Activated naive CD4-positive, alpha-beta T cell treated with anti-CD3 and anti-CD28 coated beads, Interleukin-2, amount 10 ng/mL, durations not matched to agents 7 days and 5 days (primary cell): ENCODE measurements around the gene SLC25A30.
"Not testable (repeated sequence)": the region's sequence is repeated elsewhere in the genome, so short reads cannot be mapped to it uniquely, and the experiment has no call there.

ENCODE experiments used
- CTCF ChIA-PET: fragments of 350-600 bp; sonication (Branson Sonifier 250); formaldehyde crosslinking; loops from one replicate; lab custom pipeline; 2021; ENCODE audit warnings: antibody characterized with exemption; lab: Charles Lee
- DNase-seq: peaks from one replicate; pipeline ENCODE4 v3.0.0-alpha.2; 2020
- H3K27ac Mint-ChIP-seq: one replicate; pipeline ENCODE4 v1.8.0; 2021; ENCODE audit warnings: mild to moderate bottlenecking, moderate library complexity, mixed read lengths
- H3K27me3 Mint-ChIP-seq: one replicate; pipeline ENCODE4 v1.8.0; 2021; ENCODE audit warnings: mild to moderate bottlenecking, mixed read lengths
- H3K36me3 Mint-ChIP-seq: one replicate; pipeline ENCODE4 v1.8.0; 2021; ENCODE audit warnings: mixed read lengths
- H3K4me1 Mint-ChIP-seq: one replicate; pipeline ENCODE4 v1.8.0; 2021; ENCODE audit warnings: mixed read lengths
- H3K4me3 Mint-ChIP-seq: one replicate; pipeline ENCODE4 v1.8.0; 2021; ENCODE audit warnings: mild to moderate bottlenecking, moderate library complexity, mixed read lengths
- H3K9me3 Mint-ChIP-seq: one replicate; pipeline ENCODE4 v1.8.0; 2021; ENCODE audit warnings: mixed read lengths

The SLC25A30 gene

GRCh38 chr13:45392811-45393210 is 25.4 kb downstream of the SLC25A30 start:
- Mint-ChIP-seq H3K36me3 (peaks cover 37% of the 10 kb centered on the region), H3K9me3 (peaks cover 2% of the 10 kb centered on the region), H3K27ac (no peak overlapping the region), H3K4me1 (peaks cover 35% of the 10 kb centered on the region), H3K27me3 (no peaks in the 10 kb centered on the region), H3K4me3 (no peak overlapping the region)
- CTCF ChIA-PET: interaction anchor here (0.8 to 5.5 kb wide), 3 partner anchors 22 to 26 kb away, joined by 5 to 70 read pairs (median 5); partner anchors contain the start of gene SLC25A30
- DNase-seq: no peak

- H3K27me3 Mint-ChIP-seq: no peaks in the 10 kb centered on the region
- no peak for DNase-seq
- peaks cover 32% of the 10 kb centered on the region for H3K4me1 Mint-ChIP-seq
- no peaks in the 10 kb centered on the region for H3K9me3 Mint-ChIP-seq
- peaks cover 35% of the 10 kb centered on the region for H3K36me3 Mint-ChIP-seq
- no peak overlapping the region for H3K27ac Mint-ChIP-seq
- CTCF ChIA-PET: interaction anchor here (5.5 kb wide), 1 partner anchor 21 kb away, joined by 70 read pairs; no protein-coding TSS in a partner anchor
- no peak overlapping the region for H3K4me3 Mint-ChIP-seq
These were observed 26.2 kb downstream of the SLC25A30 start for GRCh38 chr13:45391926-45392325.

GRCh38 chr13:45391128-45391527 is 27.0 kb downstream of the SLC25A30 start:
- H3K4me3 Mint-ChIP-seq, H3K27me3 Mint-ChIP-seq, H3K9me3 Mint-ChIP-seq, H3K27ac Mint-ChIP-seq, DNase-seq, CTCF ChIA-PET: not testable (repeated sequence)
- Mint-ChIP-seq H3K4me1 (peaks cover 25% of the 10 kb centered on the region), H3K36me3 (peaks cover 32% of the 10 kb centered on the region)

DNA sequence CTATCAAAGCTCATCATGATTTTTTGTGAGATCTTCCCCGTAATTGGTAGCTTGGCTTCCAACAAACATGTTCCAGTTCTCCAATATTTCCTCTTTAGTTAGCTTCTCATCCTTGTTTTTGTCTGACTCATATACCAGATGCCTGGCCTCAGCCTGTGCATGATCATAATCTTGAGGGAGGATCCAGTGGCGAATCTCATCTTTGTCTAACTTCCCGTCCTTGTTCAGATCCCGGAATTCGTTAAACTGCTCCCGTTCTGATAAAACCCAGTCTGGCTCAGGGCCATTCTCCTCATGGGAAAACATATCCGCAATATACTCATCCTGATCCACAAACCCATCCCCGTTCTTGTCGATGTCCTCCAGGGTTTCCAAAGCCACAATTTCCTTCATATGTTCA is 27.8 kb downstream of the SLC25A30 start:
- CTCF ChIA-PET: interaction anchor here (0.6 to 4.5 kb wide), 3 partner anchors 17 to 71 kb away, joined by 3 to 18 read pairs (median 3); no protein-coding TSS in a partner anchor
- Mint-ChIP-seq H3K4me1 (peaks cover 17% of the 10 kb centered on the region), H3K36me3 (peaks cover 25% of the 10 kb centered on the region)
- H3K27me3 Mint-ChIP-seq, H3K27ac Mint-ChIP-seq, DNase-seq, H3K9me3 Mint-ChIP-seq, H3K4me3 Mint-ChIP-seq: not testable (repeated sequence)

GRCh38 chr13:45388664-45389063 is 29.5 kb downstream of the SLC25A30 start:
- H3K36me3 Mint-ChIP-seq: peaks cover 22% of the 10 kb centered on the region
- CTCF ChIA-PET: interaction anchor here (4.5 kb wide), 1 partner anchor 18 kb away, joined by 18 read pairs; no protein-coding TSS in a partner anchor
- H3K4me1 Mint-ChIP-seq: peaks cover 4% of the 10 kb centered on the region
- H3K9me3 Mint-ChIP-seq: no peaks in the 10 kb centered on the region
- no peak for DNase-seq
- no peak overlapping the region for H3K27ac Mint-ChIP-seq
- no peak overlapping the region for H3K4me3 Mint-ChIP-seq
- H3K27me3 Mint-ChIP-seq: no peaks in the 10 kb centered on the region

- H3K9me3 Mint-ChIP-seq, H3K27ac Mint-ChIP-seq, H3K4me1 Mint-ChIP-seq, H3K27me3 Mint-ChIP-seq, DNase-seq, H3K4me3 Mint-ChIP-seq: not testable (repeated sequence)
- peaks cover 21% of the 10 kb centered on the region for H3K36me3 Mint-ChIP-seq
- CTCF ChIA-PET: interaction anchor here (1.1 to 4.5 kb wide), 2 partner anchors 9 to 16 kb away, joined by 4 to 18 read pairs; no protein-coding TSS in a partner anchor
These were observed 31.1 kb downstream of the SLC25A30 start for GRCh38 chr13:45386892-45387575.

- Mint-ChIP-seq H3K9me3 (no peaks in the 10 kb centered on the region), H3K4me1 (peaks cover 4% of the 10 kb centered on the region), H3K36me3 (peaks cover 18% of the 10 kb centered on the region), H3K27me3 (no peaks in the 10 kb centered on the region), H3K4me3 (no peak overlapping the region), H3K27ac (no peak overlapping the region)
- no peak for DNase-seq
- CTCF ChIA-PET: interaction anchor here (1.4 to 4.5 kb wide), 2 partner anchors 9 to 15 kb away, joined by 3 to 18 read pairs; no protein-coding TSS in a partner anchor
These were observed 32.1 kb downstream of the SLC25A30 start for GRCh38 chr13:45385907-45386553.

DNA sequence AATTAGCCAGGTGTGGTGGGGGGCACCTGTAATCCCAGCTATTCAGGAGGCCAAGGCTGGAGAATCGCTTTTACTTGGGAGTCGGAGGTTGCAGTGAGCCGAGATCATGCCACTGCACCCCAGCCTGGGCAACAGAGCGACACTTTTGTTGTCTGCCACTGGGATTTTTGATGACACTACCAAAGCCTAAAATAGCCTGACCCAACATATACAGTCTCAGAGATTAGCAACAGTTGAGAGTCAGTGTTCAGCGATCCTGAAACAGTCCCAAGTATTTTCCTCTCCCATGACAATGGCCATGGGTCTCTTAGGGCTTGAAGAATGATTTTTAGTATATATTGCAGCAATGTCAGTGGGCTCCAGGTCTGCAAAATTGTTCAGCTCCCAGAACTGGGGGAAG is 32.9 kb downstream of the SLC25A30 start:
- Mint-ChIP-seq H3K4me3 (no peak overlapping the region), H3K27me3 (no peaks in the 10 kb centered on the region), H3K9me3 (no peaks in the 10 kb centered on the region), H3K27ac (no peak overlapping the region), H3K4me1 (peaks cover 4% of the 10 kb centered on the region), H3K36me3 (peaks cover 15% of the 10 kb centered on the region)
- DNase-seq: no peak
- CTCF ChIA-PET: interaction anchor here (0.6 to 1.4 kb wide), 3 partner anchors 10 to 14 kb away, joined by 3 read pairs; no protein-coding TSS in a partner anchor

DNA sequence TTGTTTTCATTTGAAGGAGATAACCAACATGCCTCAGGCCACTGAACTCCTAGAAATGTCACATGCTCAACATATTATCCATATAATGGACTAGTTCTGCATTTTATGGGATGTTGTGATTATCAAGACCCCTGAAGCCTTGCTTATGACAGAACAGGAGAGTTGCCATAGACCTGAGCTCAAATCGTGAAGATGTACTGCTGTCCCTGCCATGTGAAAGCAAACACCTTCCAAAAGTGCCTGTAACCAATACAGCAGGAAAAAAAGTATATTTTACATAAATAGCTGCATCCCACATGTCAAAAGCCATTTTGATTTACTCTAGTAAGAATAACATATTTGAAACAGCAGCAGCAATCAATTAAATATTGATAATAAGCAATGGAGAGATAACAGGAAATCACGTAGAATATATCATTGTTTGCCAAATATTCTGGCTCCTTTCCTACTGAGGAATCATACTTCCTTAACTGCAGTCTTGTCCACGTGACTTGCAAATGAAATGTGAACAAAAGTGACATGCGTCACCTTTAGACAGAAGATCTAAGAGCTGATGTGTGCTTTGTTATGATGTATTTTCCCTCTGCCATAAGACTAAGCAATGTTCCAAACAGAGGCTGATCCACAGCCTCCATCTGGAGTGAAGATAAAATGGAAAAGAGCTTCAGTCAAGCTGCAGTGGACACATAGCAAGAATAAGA is 33.5 kb downstream of the SLC25A30 start:
- Mint-ChIP-seq H3K36me3 (peaks cover 13% of the 10 kb centered on the region), H3K4me1 (peaks cover 4% of the 10 kb centered on the region), H3K27me3 (no peaks in the 10 kb centered on the region), H3K9me3 (no peaks in the 10 kb centered on the region), H3K27ac (no peak overlapping the region), H3K4me3 (no peak overlapping the region)
- DNase-seq: no peak
- CTCF ChIA-PET: interaction anchor here (0.6 to 1.4 kb wide), 3 partner anchors 11 to 15 kb away, joined by 3 read pairs; no protein-coding TSS in a partner anchor

GRCh38 chr13:45382739-45383138 is 35.4 kb downstream of the SLC25A30 start:
- H3K4me1 Mint-ChIP-seq, H3K9me3 Mint-ChIP-seq, H3K27ac Mint-ChIP-seq, CTCF ChIA-PET, DNase-seq, H3K27me3 Mint-ChIP-seq, H3K4me3 Mint-ChIP-seq: not testable (repeated sequence)
- peaks cover 13% of the 10 kb centered on the region for H3K36me3 Mint-ChIP-seq

- H3K27me3 Mint-ChIP-seq: no peaks in the 10 kb centered on the region
- peaks cover 8% of the 10 kb centered on the region for H3K36me3 Mint-ChIP-seq
- no peaks in the 10 kb centered on the region for H3K9me3 Mint-ChIP-seq
- H3K4me3 Mint-ChIP-seq: no peak overlapping the region
- CTCF ChIA-PET: no interaction called here
- no peak for DNase-seq
- no peaks in the 10 kb centered on the region for H3K4me1 Mint-ChIP-seq
- H3K27ac Mint-ChIP-seq: no peak overlapping the region
These were observed 37.0 kb downstream of the SLC25A30 start for GRCh38 chr13:45381196-45381595.

GRCh38 chr13:45380708-45381107 is 37.5 kb downstream of the SLC25A30 start:
- H3K4me3 Mint-ChIP-seq: not testable (repeated sequence)

GRCh38 chr13:45379516-45379915 is 38.7 kb downstream of the SLC25A30 start:
- H3K27ac Mint-ChIP-seq: peak overlapping the region; percentile 19
- DNase-seq, H3K36me3 Mint-ChIP-seq, H3K27me3 Mint-ChIP-seq, H3K4me1 Mint-ChIP-seq, CTCF ChIA-PET, H3K4me3 Mint-ChIP-seq, H3K9me3 Mint-ChIP-seq: not testable (repeated sequence)

More at GRCh38 chr13:45380708-45381107, 37.5 kb downstream of the SLC25A30 start:
- CTCF ChIA-PET, H3K36me3 Mint-ChIP-seq, H3K4me1 Mint-ChIP-seq, H3K9me3 Mint-ChIP-seq, H3K27me3 Mint-ChIP-seq, DNase-seq, H3K27ac Mint-ChIP-seq: not testable (repeated sequence)

GRCh38 chr13:45378786-45379185 is 39.4 kb downstream of the SLC25A30 start:
- H3K27ac Mint-ChIP-seq, H3K36me3 Mint-ChIP-seq, H3K4me3 Mint-ChIP-seq, H3K9me3 Mint-ChIP-seq, DNase-seq, CTCF ChIA-PET, H3K4me1 Mint-ChIP-seq, H3K27me3 Mint-ChIP-seq: not testable (repeated sequence)
